ENCODE results near the gene TMEM42. TPM values are rescaled to one million over a fixed set of nuclear protein-coding genes. Genes with fewer than 3 reads are reported as not detected.

TMEM42 gene
- polyA plus RNA-seq, 1 donor from 2014 or later, result 15.1 TPM

- TF ChIP-seq REST (IDR thresholded peaks at IDR 0.05; ENCODE audit: borderline replicate concordance) (no peak), CTCF (IDR thresholded peaks at IDR 0.05; ENCODE audit: poor library complexity, severe bottlenecking) (no peak), SMC3 (conservative IDR thresholded peaks at IDR 0.05; ENCODE audit: poor library complexity) (no peak), MXI1 (conservative IDR thresholded peaks at IDR 0.05; ENCODE audit: poor library complexity, severe bottlenecking) (no peak), EZH2 (IDR thresholded peaks at IDR 0.05; ENCODE audit: borderline replicate concordance, insufficient read depth, low read length, poor library complexity, severe bottlenecking) (no peak), POLR2AphosphoS5 (IDR thresholded peaks at IDR 0.05) (no peak), RAD21 (conservative IDR thresholded peaks at IDR 0.05) (no peak), EP300 (conservative IDR thresholded peaks at IDR 0.05; ENCODE audit: poor library complexity, severe bottlenecking) (no peak), TAF1 (IDR thresholded peaks at IDR 0.05; ENCODE audit: low read depth) (no peak)
- no peaks in the 10 kb centered on the region for H3K9me2 ChIP-seq (ENCODE audit: insufficient read depth, low read length)
- H3K4me2 ChIP-seq (ENCODE audit: low read length), result no peak overlapping the region
- H3K9me3 ChIP-seq (ENCODE audit: low read length), result no peaks in the 10 kb centered on the region
- H3K36me3 ChIP-seq (ENCODE audit: insufficient read depth, low read length), result no peaks in the 10 kb centered on the region
- no peaks in the 10 kb centered on the region for H3K27me3 ChIP-seq (ENCODE audit: insufficient read depth, low read depth, low read length)
- H3K27ac ChIP-seq (ENCODE audit: low read length), result no peak overlapping the region
- H2AFZ ChIP-seq (ENCODE audit: low read depth, low read length), result no peak overlapping the region
- no peaks in the 10 kb centered on the region for H3F3A ChIP-seq (ENCODE audit: insufficient read depth, low read length, poor library complexity, severe bottlenecking)
- no peaks in the 10 kb centered on the region for H4K20me1 ChIP-seq (ENCODE audit: insufficient read depth)
- H3K4me3 ChIP-seq (ENCODE audit: low read length), result no peak overlapping the region
- no peaks in the 10 kb centered on the region for H3K79me2 ChIP-seq (replicated peaks; ENCODE audit: insufficient read depth, low read length)
- no peak overlapping the region for H3K9ac ChIP-seq (ENCODE audit: low read length)
These were observed 24.8 kb downstream of the TMEM42 start for GRCh38 chr3:44886561-44886960.

GRCh38 chr3:44887101-44887500, 25.4 kb downstream of the TMEM42 start:
- no peak for TF ChIP-seq SMC3 (conservative IDR thresholded peaks at IDR 0.05; ENCODE audit: poor library complexity)
- TF ChIP-seq EZH2 (IDR thresholded peaks at IDR 0.05; ENCODE audit: borderline replicate concordance, insufficient read depth, low read length, poor library complexity, severe bottlenecking), result no peak
- TF ChIP-seq TAF1 (IDR thresholded peaks at IDR 0.05; ENCODE audit: low read depth), result no peak
- TF ChIP-seq POLR2AphosphoS5 (IDR thresholded peaks at IDR 0.05), result no peak
- no peak for TF ChIP-seq REST (IDR thresholded peaks at IDR 0.05; ENCODE audit: borderline replicate concordance)
- TF ChIP-seq CTCF (IDR thresholded peaks at IDR 0.05; ENCODE audit: poor library complexity, severe bottlenecking), result no peak
- TF ChIP-seq RAD21 (conservative IDR thresholded peaks at IDR 0.05), result no peak
- no peak for TF ChIP-seq EP300 (conservative IDR thresholded peaks at IDR 0.05; ENCODE audit: poor library complexity, severe bottlenecking)
- no peak for TF ChIP-seq MXI1 (conservative IDR thresholded peaks at IDR 0.05; ENCODE audit: poor library complexity, severe bottlenecking)
- Histone ChIP-seq H2AFZ (ENCODE audit: low read depth, low read length) (no peak overlapping the region), H3K79me2 (replicated peaks; ENCODE audit: insufficient read depth, low read length) (no peaks in the 10 kb centered on the region), H3K4me3 (ENCODE audit: low read length) (no peak overlapping the region), H3K9me3 (ENCODE audit: low read length) (no peaks in the 10 kb centered on the region), H4K20me1 (ENCODE audit: insufficient read depth) (no peaks in the 10 kb centered on the region), H3F3A (ENCODE audit: insufficient read depth, low read length, poor library complexity, severe bottlenecking) (no peaks in the 10 kb centered on the region), H3K9ac (ENCODE audit: low read length) (no peak overlapping the region), H3K36me3 (ENCODE audit: insufficient read depth, low read length) (no peaks in the 10 kb centered on the region), H3K27ac (ENCODE audit: low read length) (no peak overlapping the region), H3K9me2 (ENCODE audit: insufficient read depth, low read length) (no peaks in the 10 kb centered on the region), H3K4me2 (ENCODE audit: low read length) (no peak overlapping the region), H3K27me3 (ENCODE audit: insufficient read depth, low read depth, low read length) (no peaks in the 10 kb centered on the region)
